Hypothalamus (tissue), 51 donors: ENCODE results near the gene GBX2.
"Not testable (repeated sequence)": the region's sequence is repeated elsewhere in the genome, so short reads cannot be mapped to it uniquely, and the experiment has no call there.

Source experiments
- DNase-seq, 51 donors: peaks; one replicate each; lab custom pipeline; 2025; lab: John Stamatoyannopoulos, UW

The GBX2 gene

DNA sequence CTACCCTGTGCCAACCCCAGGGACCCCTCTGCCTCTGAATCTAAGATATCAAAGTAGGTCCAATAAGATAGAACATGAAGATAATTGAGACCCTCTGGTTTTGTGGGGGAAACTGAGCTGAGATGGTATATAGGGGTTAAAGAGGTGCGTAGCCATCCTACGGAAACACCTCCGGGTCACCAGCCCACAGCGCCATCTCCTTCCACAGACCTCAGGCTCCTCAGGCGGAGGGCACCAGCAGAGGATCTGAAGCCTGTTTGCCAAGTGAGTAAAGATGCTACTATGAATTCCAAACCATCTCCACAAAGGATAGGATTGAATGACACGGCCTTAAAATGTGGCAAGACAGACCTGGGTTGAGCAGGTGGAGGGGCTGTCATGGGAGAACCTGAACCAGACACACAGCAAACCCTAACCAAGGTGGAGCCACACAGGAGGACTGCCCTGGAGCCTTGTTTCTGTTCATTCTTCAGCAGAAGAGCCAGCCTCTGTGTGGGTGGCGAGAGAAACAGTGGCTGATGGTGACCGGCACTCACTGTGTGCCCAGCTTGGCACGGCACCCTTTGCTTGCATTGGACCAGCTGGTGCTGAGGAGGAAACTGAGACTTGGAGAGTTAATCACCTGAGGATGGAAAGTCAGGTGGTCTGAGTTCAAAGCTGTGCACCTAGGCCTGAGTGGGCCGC, 10.2 kb downstream of the GBX2 start:
- no peak for DNase-seq

DNA sequence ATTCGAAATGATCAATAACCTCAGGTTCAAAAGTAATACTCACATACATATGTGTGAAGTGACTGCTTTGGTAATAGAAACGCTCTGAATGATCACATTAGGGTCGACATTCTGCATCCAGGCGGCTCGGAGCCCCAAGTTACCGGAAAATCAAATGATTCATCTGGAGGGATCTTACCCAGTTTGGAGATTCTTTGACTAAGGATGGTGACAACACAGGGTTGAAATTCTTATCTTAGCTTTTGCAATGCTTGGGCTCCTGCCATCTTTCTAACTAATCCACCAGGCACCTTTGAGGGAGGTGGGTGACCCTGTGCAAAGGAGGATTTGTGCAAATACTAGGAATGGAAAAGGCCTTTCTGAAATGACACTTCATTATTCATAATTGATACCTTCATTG, 10.8 kb downstream of the GBX2 start:
- DNase-seq: no peak

DNA sequence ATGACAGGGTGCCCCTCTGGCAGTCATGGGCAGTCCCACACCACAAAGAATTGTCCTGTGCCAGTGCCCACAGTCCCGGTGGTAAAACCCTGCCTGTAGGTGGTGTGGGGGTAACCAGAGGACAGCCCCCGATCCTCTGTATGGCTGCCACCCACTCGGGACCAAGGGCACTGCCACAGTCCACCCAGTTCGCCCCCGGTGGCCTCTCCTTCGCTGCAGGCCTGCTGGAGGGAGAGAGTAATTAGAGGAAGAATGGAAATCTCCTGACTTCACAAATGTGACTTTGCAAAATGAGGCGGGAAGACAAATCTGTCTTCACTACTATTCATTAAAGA, 11.4 kb downstream of the GBX2 start:
- DNase-seq: no peak

DNA sequence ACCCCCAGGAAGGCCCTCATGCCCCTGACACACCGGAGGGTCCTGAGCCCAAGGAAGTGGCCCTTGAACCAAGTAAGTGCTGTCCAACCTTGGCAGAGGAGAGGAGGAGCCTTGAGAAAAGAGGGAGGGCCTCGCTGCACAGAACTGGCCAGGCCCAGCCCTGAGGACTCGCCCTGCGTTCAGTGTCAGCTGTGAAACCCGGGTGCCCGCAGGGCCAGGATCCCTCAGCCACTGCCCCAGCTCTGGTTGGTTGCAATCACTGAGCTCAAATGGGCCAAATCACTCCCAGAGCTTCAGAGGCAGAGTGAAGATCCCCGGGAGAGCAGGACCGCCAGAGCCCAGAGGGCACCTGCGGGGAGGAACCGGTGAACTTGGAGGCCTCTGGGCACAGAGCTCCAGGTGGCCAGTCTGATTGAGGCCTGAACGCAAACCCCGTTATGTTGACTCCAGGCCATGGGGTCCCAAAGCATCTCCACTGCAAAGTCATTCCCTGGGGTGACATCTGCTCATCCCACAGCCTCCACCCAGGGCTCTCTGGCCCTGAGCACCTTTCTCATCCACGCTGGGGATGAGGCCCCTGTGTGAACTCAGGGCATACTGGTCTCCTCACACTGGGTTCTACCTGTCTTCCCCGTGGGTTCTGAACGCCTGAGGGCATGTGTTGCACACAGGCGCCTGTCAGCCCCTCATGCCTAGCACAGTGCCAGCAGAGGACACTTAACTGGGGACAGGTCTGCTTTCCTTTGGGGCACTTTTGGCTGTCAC, 11.9 kb downstream of the GBX2 start:
- no peak for DNase-seq

DNA sequence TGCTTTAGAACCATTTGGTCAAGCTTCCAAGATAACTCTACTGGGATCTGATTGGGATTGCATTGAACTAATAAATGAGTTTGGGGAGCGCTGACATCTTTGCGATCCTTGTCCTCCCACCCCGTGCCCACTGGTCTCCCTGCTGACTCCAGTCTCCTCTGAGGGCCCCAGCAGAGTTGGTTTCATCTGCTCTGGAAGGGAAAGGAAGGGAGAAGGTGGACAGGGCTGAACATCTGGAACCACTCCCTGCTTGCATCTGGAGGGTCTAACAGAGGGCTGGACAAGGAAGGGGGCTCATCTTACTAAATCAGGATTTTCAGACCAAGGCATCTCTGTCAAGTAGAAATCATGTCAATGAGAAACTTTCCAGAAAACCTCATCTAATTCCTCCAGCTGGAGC, 12.8 kb downstream of the GBX2 start:
- DNase-seq: no peak

DNA sequence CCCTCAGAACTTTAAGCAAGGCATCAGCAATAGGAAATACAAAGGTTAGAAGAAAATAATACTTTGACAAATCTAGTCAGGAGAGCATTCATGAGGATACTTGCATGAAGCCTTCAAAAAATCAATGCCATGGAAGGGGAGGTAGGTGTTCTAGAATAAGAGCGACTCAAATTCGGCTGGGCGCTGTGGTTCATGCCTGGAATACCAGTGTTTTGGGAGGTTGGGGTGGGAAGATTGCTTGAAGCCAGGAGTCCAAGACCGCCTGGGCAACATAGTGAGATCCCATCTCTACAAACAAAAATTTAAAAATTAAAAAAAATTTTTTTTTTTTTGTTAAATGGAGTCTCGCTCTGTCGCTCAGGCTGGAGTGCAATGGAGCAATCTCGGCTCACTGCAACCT, 21.8 kb downstream of the GBX2 start:
- no peak for DNase-seq

DNA sequence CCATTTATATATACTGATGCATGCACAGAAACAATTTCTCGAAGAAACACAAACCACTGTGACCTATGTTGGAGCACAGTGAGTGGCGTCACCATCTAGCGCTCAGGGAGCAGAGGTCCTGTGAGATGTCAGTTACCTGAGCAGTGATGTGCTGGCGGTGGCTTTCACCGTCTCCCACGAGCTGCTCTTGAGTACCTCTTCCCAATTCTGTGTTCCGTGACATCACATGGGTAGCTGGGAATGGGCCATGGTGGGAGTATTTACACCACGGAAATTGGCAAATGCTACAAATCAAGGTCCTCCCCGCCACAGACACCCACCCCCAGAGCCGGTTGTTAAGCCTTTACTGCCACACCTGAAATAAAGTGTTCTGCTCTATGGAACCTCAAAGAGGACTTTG, 24.4 kb downstream of the GBX2 start:
- DNase-seq: no peak

DNA sequence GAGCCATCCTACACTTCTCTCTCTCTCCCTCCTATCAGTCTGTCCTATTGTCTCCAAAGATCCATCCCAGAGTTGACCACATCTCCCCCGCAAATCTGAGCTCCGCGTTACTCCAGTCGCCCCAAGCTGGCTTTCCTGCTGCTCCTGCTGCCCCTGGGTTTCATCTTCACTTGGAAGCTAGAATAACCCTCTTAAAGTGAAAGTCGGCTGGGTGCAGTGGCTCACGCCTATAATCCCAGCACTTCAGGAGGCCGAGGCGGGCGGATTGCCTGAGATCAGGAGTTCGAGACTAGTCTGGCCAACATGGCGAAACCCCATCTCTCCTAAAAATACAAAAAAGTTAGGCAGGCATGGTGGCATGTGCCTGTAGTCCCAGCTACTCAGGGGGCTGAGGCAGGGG, 26.6 kb downstream of the GBX2 start:
- DNase-seq: not testable (repeated sequence)

DNA sequence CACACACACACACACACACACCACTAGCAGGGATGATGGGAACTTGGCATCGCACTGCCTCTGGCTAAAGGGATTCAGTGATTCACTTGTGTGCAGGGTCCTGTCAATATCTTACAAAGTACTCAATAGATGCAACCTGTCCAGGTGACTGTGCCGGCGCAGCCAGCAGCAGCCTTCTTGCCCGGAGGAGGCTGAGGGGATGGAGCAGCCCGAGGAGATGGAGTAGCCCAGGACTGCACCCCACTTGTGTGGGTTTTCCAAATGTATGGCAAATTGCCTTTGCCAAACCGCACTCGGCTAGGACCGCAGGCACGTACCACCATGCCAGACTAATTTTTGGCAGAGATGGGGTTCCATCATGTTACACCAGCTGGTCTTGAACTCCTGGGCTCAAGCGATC, 31.1 kb downstream of the GBX2 start:
- no peak for DNase-seq

DNA sequence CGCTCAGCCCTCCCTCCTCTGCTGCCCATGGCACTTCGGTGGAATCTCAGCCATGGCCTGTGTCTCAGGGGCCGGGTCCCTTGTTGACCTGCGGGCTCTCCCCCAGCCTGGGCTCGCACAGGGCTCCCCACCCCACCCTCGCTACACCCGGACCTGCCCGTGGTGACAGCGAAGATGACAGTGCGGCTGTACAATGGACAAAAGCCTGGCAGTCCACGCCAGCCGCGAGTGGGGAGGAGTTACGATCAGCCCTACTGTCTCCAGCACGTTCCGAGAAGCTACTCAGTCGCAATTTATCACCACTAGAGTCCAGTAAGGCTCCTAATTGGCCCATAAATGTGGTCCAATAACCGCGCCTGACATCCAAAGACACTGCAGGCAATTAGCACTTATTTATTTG, 31.6 kb downstream of the GBX2 start:
- peak in 13 of 51 donors; percentile 6 to 51 (median 22) for DNase-seq

DNA sequence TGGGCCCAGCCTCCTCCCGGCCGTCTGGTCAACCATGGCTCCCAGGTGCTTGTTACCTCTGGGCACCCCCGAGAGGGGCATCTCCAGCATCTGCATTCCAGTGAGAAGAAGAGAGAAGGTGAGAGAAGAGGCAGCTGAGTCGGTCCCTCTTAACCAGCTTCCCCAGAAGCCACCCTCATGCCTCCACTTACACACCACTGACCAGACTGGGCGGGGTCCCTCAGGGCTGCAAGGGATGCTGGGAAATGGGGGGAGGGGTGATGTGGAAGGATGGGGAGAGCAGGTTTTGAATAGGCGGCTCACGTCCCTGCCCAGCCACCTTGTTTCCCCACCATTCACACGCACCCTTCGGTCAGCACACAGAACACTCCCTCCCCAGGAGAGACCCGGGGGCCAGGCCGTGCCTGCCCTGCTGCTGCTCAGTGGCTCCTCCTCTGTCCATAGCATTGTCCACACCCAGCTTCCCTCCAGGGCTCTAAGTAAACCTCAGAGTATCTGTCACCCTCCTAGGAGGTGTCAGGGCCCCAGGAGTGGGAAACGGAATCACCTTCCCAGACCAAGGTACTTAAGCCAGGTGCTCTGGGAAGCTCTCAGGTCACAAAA, 34.7 kb downstream of the GBX2 start:
- DNase-seq: no peak

DNA sequence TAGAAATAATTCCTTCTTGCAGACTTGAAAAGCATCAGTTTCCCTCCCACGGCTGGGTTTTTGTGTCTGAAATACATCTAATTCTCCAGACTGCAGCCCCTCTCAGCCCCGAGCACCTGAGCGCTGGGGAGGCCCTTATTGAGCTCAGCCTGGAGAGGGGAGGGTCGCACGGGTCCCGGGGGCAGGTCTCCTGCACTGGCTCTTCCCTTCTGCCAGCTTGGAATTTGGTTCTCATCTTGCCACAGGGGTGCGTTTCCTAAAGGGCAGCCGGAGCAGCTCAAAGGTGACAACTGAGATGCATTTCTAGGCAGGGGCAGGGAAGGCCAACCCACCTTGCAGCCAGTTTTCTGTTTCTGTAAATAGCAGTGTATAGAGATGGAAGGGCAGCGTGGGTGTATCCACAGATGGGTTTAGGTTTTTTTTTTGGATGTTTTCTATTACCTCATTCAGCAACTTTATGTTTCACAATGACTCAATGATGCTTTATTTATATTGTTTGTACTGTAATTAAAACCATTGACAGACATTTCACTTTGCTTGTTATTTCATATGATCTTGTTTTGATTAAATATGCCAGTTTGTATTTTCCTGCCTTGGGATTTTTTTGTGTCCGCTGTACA, 37.0 kb downstream of the GBX2 start:
- DNase-seq: no peak

DNA sequence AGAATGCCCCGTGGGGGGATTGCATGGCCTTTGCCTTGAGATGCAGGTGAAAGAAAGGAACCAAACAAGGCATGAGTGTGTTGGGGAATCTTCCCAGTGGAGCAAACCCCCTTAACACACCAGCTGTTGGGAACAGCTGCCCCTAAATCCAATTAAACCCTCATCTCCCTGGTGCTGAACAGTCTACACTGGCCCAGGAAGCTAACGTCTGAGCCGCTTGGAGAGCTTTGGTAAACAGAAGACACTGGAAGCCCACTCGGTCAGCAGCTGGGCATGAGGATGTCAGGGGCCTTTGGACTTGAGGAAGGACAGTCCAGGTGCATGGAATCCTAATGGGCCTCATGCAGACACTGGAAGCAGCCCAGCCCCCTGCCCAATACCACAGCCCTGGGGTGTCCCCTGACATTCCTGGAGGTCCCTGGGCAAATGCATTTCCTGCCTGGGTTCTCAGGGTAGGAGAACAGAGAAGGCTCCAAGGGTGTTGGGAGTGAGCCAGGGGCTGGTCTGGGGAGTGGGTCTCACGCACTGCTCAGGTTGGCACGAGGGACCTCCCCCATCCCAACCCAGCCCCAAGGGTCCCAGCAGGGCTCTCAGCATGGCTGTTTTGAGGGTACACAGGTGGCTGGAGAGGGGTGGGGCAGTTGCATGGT, 37.7 kb downstream of the GBX2 start:
- DNase-seq: no peak

DNA sequence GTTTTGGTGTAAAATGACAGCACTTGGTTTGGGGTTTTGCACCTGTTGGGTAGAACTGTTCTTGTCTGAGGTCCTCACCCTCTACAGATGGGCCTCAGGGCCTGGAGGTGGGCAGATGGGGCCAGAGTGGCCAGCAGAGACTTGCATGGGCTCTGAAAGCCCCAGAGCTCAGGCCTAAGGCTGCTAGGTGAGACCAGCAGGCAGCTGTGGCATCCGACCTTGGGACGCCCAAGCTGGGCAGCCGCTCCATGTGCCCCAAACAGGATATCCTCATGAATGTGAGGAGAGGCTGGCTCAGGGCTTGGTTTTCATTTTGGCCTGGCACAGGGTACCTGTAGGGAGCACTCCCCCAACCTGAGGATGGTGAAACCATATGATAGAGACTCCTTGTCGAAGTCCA, 38.3 kb downstream of the GBX2 start:
- DNase-seq: no peak

DNA sequence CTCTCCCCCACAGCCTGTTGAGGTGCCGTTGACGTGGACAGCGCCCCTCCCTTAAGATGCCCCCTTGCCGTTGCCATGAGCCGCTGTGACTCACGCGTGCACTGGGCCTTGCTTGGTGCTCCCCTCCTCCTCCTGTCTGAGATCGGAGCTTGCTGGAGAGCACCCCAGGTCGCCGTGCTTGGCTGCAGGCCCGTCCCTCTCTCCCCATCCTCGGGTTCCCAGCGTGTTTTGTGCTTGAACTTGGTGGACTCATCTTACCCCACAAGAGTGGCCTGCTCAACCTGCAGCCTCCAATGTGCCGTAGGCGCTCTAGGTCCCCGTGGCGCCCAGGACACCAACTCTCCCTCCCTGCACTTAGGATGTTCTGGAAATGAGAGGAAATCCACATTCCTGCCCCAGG, 39.9 kb downstream of the GBX2 start:
- no peak for DNase-seq

DNA sequence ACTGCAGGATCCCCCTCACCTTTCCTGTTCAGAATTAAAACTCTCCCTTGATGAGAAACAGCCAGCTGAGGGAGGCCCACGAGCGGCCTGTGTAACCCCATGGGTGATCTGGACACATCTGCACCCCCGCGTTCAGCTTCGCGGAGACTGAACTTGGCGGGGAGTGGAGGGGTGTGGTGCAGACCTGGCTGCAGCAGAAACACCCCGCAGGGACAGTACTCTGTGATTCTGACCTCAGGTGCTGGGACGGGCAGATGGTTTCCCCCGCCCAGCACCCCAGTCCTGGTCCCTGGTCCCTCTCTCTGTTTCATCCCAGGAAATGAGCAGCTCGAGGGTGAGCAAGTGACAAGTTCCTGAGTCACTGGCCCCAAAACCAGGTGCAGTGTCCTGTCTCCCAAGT, 41.2 kb downstream of the GBX2 start:
- no peak for DNase-seq

DNA sequence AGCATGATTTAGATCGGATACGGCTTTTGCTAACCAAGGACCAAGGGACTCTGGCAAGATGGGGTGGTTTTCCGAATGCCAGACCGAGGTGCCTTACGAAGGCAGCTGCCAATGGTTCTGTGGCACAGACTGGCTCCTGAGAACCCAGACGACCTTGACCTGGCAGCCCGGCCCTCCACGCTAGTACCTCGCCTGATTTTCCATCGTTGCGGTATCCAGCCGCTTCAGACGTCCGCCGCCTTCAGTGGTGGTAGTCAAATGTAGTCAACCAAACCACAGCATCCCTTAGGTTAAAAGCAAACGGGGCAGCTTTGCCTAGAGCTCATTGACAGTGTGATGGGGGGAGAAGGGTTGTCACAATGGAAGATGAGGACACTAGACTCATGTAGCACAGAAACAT, 42.6 kb downstream of the GBX2 start:
- no peak for DNase-seq

DNA sequence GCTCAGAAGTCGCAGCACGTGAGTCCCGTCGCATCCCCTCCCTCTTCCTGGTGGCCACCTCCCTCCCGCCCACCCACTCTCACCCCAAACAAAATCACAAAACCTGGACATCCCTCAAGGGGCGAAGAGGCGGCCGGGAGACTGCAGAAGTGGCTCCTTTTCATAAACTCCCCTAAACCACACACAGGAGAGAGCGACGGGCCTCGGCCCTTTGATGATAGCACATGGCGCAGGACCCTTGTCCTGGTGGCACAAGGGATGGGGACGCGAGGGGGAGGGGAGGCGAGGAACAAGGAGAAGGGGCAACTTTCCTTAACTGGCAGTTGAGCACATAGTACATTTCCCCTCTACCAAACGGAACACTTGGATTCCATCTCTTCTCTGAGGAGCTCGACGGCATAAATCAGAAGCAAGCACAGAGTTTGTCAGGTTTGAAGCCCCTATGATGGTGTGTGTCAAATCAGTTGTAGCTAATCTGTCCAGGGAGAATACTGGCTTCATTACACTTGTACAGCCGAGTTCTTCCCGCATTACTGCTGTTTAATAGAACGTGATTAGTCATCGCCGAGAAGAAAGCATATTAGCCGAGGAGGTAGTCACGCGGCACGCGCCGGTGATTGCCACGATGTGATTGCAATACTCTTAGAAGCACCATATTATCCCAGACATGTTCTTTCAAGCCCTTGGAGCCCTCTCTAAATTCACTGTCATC, 43.8 kb downstream of the GBX2 start:
- DNase-seq: no peak

DNA sequence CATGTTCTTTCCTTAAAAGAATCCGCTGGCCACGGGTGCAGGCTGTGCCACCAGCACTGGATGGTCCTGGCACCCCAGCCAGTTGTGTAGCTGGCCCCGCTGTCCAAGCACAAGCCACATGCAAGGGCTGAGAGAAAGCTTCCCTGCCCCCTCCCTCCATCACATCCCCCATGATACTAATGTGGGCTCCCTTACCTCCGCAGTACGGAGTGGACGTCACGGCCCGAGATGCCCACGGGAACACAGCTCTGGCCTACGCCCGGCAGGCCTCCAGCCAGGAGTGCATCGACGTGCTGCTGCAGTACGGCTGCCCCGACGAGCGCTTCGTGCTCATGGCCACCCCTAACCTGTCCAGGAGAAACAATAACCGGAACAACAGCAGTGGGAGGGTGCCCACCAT, 44.5 kb downstream of the GBX2 start:
- no peak for DNase-seq

DNA sequence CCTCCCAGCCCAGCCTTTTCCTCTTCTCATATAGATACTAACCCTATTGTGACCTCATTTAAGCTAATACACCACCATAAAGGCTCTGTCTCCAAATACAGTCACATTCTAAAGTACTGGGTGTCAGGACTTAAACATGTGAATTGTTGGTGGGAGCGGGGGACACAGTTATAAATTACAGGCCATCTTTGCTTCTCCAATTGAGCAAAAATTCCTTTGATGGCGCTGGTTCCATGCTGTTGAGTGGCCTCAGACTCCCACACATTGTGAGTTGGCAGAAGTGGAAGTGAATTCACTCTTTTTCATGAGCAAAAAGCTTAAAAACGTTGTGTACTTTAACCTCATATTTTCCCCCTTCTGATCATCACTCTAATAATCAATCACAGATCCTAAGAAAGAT, 46.0 kb downstream of the GBX2 start:
- no peak for DNase-seq

DNA sequence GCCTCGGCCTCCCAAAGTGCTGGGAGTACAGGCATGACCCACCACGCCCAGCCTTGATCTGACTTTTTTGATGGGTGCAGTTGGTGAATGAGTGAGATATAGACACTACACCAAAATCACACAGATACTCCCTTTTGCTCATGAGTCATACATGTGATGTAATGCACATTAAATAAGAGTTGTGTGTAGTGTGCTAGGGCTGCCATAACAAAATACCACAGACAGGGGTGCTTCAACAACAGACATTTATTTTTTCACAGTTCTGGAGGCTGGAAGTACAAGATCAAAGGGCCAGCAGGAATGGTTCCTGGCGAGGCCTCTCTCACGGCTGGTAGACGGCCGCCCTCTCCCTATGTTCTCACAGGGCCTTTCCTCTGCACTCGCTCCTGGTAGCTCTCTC, 46.6 kb downstream of the GBX2 start:
- DNase-seq: no peak
